VCaP (cell line): ENCODE data around the gene FRY.

Experiments
- H3K27ac ChIP-seq: fragments of 450-650 bp; 2 replicates; pipeline ENCODE4 v1.5.1; 2017
- TF ChIP-seq, protein P1 (sequence below): fragments of 450-650 bp; conservative IDR thresholded peaks from 2 replicates; pipeline ENCODE4 v1.5.1; 2017; ENCODE audit warnings: mild to moderate bottlenecking, moderate library complexity

Gene FRY

GRCh38 chr13:32036126-32036695, 4.6 kb downstream of the FRY start:
- H3K27ac ChIP-seq = peak overlapping the region; percentile 73
- TF ChIP-seq, protein P1, sequence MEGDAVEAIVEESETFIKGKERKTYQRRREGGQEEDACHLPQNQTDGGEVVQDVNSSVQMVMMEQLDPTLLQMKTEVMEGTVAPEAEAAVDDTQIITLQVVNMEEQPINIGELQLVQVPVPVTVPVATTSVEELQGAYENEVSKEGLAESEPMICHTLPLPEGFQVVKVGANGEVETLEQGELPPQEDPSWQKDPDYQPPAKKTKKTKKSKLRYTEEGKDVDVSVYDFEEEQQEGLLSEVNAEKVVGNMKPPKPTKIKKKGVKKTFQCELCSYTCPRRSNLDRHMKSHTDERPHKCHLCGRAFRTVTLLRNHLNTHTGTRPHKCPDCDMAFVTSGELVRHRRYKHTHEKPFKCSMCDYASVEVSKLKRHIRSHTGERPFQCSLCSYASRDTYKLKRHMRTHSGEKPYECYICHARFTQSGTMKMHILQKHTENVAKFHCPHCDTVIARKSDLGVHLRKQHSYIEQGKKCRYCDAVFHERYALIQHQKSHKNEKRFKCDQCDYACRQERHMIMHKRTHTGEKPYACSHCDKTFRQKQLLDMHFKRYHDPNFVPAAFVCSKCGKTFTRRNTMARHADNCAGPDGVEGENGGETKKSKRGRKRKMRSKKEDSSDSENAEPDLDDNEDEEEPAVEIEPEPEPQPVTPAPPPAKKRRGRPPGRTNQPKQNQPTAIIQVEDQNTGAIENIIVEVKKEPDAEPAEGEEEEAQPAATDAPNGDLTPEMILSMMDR = no peak

- peak overlapping the region; percentile 73 for H3K27ac ChIP-seq
- TF ChIP-seq, protein P1 = no peak
Measured at GRCh38 chr13:32036757-32037156, 5.2 kb downstream of the FRY start.

- TF ChIP-seq, protein P1 = no peak
- H3K27ac ChIP-seq = peak overlapping the region; percentile 73
Measured at GRCh38 chr13:32037471-32037870, 5.9 kb downstream of the FRY start.

DNA sequence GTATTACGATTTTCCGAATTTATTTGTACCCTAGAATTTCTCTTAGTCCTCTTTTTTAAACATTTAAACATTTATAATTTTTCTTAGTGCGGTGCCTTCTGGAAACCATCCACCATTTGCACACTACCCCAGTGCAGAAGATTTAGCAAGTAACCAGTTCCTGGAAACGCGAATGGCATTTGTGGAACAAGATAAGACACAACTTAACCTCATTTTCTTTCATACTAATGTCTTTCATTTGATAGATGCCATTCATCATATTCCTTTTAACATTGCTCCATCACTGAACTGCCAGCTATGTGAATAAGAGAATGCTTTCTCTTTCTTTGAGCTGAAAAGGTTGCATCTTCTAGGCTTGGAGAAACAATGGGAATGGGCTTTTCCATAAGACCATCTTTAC, 6.8 kb downstream of the FRY start:
- TF ChIP-seq, protein P1 = no peak
- peak overlapping the region; percentile 73 for H3K27ac ChIP-seq

- TF ChIP-seq, protein P1 = no peak
- peak overlapping the region; percentile 73 for H3K27ac ChIP-seq
Measured at GRCh38 chr13:32039056-32039455, 7.5 kb downstream of the FRY start.

DNA sequence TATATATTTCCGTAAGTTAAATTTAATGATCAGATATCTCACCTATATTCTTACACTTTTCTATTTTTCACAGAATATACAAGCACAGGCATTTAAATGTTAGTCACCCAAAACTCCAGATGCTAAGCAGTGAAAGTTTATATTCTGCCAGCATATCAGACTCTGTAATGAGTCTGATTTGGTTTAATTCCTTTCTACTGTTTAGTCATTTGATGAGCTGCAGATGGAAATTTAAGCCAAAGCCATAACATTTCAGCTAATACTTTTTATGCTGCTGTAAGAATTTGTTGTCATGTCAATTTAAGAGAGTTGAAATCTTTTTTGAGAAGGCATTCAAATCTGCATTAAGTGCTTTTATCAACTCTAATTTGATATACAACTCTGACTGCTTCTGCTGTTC, 8.0 kb downstream of the FRY start:
- H3K27ac ChIP-seq = peak overlapping the region; percentile 73
- TF ChIP-seq, protein P1 = no peak

- TF ChIP-seq, protein P1 = no peak
- peak overlapping the region; percentile 73 for H3K27ac ChIP-seq
Measured at GRCh38 chr13:32040052-32040642, 8.6 kb downstream of the FRY start.
